ENCODE results near the gene SELENOI.
"Not testable (repeated sequence)": the region's sequence is repeated elsewhere in the genome, so short reads cannot be mapped to it uniquely, and the experiment has no call there.

SELENOI gene

DNA sequence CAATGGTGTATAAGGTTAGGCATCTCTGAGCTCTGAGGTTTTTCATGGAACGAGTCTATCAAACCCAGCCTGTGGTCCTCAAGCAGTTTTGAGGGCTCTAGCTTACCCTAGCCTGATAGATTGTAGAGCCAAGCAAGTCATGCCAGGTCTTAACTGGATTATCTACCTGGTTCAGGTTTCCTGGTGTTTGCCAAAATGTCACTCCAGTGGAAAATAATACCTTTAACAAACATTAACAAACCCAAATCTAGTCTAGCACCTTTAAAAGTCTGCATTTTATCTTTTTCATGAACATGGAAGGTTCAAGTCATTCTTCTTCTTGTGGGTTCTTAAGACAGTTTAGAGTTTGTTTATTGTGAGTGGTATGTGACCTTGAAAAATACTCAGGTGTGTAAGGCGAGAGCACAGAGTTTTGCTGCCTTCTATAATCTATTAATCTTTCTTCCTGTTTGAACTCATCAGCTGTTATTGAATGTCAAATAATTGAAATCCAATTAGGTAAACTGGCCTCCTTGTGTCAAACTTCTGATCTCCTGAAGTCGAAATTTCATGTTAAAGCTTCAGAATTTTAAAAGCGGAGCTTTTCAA lies 14.0 kb downstream of the SELENOI start:
- no peak for DNase-seq

DNA sequence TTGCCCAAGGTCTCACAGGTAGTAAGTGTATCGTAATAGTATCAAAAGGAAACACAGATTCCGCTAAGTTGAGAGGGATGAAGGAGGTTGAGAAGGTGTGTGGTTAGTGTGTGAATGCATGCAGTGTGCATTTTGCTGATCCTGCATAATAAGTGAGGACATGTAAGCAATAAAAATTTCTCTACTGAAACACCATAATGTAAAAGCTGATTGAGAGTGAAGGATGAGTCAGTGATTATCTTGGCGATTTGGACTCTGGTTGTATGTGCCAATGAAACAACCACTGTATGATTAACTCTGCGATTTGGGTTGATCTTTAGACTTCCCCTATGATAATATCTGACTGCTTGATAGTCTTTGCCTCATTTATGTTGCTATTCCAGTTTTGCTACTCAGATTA lies 17.4 kb downstream of the SELENOI start:
- no peak for DNase-seq

DNA sequence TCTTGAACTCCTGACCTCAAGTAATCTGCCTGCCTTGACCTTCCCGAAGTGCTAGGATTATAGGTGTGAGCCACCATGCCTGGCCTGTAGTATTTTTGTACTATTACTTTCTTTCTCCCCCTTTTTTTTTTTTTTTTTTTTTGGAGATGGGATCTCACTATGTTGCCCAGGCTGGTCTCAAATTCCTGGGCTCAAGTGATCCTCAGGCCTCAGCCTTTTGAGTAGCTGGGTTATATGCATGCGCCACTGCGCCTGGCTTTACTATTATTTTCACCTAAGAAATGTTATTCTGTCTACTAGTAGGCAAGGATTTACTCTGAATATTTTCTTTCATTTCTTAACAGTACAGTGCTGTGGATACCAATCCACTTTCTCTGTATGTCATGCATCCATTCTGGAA lies 18.0 kb downstream of the SELENOI start:
- no peak for DNase-seq

DNA sequence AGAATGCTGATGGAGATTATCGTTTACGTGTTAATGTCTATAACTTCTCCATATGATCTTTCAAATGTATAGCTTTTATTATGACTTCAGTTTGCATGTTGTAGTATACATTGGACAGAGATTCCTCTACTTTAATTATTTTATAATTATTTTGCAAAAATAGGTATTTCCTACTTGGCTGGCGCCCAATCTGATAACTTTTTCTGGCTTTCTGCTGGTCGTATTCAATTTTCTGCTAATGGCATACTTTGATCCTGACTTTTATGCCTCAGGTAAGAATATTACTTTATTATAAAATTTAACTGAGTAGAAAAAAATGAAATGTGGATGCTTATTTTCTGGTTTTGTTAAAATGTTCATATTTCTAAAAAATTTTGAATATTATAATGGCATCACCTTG lies 18.7 kb downstream of the SELENOI start:
- no peak for DNase-seq

- DNase-seq = no peak
These were observed 21.0 kb downstream of the SELENOI start for GRCh38 chr2:26366957-26367356.

- not testable (repeated sequence) for DNase-seq
These were observed 23.7 kb downstream of the SELENOI start for GRCh38 chr2:26369664-26370063.

- not testable (repeated sequence) for DNase-seq
These were observed 25.0 kb downstream of the SELENOI start for GRCh38 chr2:26370909-26371308.

GRCh38 chr2:26376799-26377198 lies 30.9 kb downstream of the SELENOI start:
- no peak for DNase-seq

- no peak for DNase-seq
These were observed 34.3 kb downstream of the SELENOI start for GRCh38 chr2:26380281-26380680.

DNA sequence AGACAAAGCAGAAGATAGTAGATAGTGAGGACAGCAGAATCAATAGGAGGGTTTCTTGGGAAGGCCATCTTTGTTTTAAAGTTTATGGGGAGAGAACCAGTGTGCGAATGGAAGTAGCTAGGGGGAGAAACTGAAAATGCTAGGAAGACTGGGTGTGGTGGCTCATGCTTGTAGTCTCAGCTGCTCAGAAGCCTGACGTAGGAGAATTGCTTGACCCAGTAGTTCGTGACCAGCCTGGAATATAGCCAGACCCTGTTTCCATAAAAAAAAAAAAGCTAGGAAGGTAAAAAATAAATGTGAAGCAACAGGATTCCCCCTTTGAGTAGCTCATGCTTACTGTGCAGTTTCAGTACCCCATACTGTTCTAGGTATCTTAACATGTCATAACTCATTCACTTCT lies 36.6 kb downstream of the SELENOI start:
- no peak for DNase-seq

GRCh38 chr2:26384183-26384582 lies 38.2 kb downstream of the SELENOI start:
- DNase-seq = no peak

- DNase-seq = no peak
These were observed 38.7 kb downstream of the SELENOI start for GRCh38 chr2:26384597-26384996.

- DNase-seq = no peak
These were observed 41.2 kb downstream of the SELENOI start for GRCh38 chr2:26387189-26387588.

GRCh38 chr2:26394694-26395093 lies 48.8 kb downstream of the SELENOI start:
- no peak for DNase-seq

DNA sequence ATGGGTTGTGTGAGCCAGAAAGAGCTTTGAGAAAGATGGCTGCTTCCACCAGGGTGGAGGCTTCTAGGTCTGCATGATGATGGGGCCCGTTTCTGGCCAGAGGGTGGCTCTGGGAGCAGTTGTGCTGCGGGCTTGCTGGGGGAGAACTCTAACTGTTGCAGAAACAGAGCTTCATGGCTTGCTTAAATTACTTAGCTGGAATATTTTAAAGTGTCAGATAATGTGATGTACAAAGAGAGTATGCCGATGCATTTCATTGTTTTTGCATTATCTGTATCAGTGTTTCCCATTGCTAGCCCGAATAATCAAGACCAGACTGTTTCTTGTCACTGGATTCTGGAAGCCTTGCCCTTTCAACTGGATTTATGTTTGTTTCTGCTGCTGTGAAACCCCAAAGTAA lies 49.5 kb downstream of the SELENOI start:
- DNase-seq = no peak

GRCh38 chr2:26396734-26397298 lies 50.9 kb downstream of the SELENOI start:
- DNase-seq = no peak

- DNase-seq = no peak
These were observed 53.9 kb downstream of the SELENOI start for GRCh38 chr2:26399771-26400376.

GRCh38 chr2:26400723-26401122 lies 54.8 kb downstream of the SELENOI start:
- DNase-seq = no peak

DNA sequence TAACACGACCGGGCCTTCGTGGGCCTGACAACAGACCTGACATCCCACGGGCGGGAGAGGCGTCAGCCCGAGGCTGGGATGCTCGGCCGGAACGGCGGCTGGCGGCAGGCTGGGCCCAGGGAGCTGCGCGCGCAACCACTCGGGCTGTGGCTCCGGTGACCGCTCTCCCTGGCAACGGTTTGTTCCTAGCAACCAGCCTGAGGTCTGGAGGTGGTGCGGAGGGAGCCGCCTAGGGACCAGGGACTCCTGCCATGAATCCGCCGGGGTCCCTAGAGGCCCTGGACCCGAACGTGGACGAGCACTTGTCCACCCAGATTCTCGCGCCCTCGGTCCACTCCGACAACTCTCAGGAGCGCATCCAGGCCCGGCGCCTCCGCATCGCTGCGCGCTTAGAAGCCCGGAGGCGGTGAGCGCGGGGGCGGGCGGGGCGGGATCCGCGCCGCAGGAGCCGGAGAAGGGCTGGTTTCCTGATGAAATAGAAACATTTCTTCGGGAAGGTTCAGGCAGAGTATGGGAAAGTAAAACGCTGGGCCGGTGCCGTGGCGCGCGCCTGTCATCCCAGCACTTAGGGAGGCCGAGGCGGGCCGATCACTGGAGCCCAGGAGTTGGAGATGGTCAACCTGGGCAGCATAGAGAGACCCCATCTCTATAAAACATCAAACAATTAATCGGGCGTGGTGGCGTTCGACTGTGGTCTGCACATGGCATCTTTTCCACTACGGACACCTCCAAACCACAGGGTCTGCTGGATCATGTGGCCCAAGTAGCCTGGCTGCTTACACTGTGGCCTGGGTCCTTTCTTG lies 56.0 kb downstream of the SELENOI start, which contains the start of gene DRC1:
Gene DRC1 (plus strand): TSS at position 182 of the 803 bp plus-strand sequence. CDS start 70 bp downstream, at position 252.
- DNase-seq = peak; percentile 50

DNA sequence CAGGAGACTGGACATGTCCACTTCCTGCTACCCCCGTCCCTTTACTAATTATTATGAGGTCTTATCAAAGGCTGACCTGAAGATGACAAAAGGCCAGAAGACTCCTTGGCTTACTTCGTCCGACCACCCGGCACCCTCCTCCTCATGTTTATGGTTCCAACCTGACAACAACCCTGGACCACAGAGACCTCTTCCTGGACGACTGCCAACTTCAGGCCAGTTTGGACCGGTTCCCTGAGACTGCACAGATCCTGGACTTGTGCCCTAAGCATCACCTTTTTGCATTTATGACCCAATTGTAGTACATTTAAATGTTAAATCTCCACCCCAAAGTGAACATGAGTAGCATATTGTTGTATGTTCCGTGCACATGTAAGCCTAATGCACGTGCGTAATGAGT lies 61.6 kb downstream of the SELENOI start:
- no peak for DNase-seq

DNA sequence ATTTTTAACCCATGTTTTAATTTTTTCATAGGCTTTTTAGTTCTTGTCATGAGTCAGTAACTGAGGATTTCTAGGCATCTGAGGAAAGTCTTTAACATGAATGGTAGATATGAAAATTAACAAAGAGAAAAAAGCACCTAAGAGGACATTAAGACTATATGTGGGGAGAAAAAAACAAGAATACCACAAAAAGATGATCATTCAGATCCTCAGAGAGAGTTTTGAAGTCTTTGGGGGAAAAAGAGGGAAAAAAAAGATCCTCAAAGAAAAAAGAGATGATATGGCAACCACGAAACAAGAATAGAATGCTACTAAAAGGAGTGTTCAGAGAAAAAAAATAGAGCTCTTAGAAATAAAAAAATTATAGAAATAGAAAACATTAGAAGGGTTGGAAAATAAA lies 63.8 kb downstream of the SELENOI start:
- DNase-seq = no peak

- DNase-seq = no peak
These were observed 64.9 kb downstream of the SELENOI start for GRCh38 chr2:26410764-26411243.

DNA sequence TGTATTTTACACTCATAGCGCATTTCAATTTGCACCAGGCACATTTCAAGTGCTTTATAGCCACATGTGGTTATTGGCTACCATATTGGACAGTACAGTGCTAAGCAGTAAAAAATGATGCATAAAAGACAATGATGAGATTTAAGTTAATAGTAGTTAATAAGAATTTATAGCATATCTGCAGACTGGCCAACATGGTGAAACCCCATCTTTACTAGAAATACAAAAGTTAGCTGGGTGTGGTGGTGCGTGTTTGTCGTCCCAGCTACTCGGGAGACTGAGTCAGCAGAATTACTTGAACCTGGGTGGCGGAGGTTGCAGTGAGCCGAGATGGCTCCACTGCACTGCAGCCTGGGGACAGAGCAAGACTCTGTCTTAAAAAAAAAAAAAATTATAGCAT lies 65.5 kb downstream of the SELENOI start:
- no peak for DNase-seq

Data from amniotic stem cell (primary cell).